Esophagus muscularis mucosa (tissue), 4 donors: ENCODE results near the gene NNMT. TPM values are rescaled to one million over a fixed set of nuclear protein-coding genes. Genes with fewer than 3 reads are reported as not detected.

Source experiments
- DNase-seq: peaks from one replicate; pipeline ENCODE4 v3.0.0-alpha.2; 2017; ENCODE audit errors: extremely low spot score
- H3K27ac ChIP-seq, 4 donors: fragments of 200-600 bp; sonication (generic); replicated peaks in 1 of 4; 1 replicate in 3 of 4; 2 replicates in 1 of 4; pipeline ENCODE4 v1.5.1; 2016 to 2019; ENCODE audit warnings: mild to moderate bottlenecking in 1 of 4
- H3K27me3 ChIP-seq, 4 donors: fragments of 200-600 bp; sonication (generic); one replicate each; pipeline versions ENCODE4 v1.5.1 to v1.6.0; 2016 to 2019
- H3K36me3 ChIP-seq, 4 donors: fragments of 200-600 bp; sonication (generic); one replicate each; pipeline ENCODE4 v1.5.1; 2016 to 2019
- H3K4me1 ChIP-seq, 4 donors: fragments of 200-600 bp; sonication (generic); one replicate each; pipeline ENCODE4 v1.5.1; 2016 to 2019
- H3K4me3 ChIP-seq, 4 donors: fragments of 200-600 bp; sonication (generic); 1 replicate in 2 of 4; 2 replicates in 2 of 4; pipeline ENCODE4 v1.5.1; 2016 to 2019; ENCODE audit warnings: mild to moderate bottlenecking in 4 of 4, moderate library complexity in 1 of 4
- H3K9me3 ChIP-seq, 4 donors: fragments of 200-600 bp; sonication (generic); 1 replicate in 3 of 4; 2 replicates in 1 of 4; pipeline ENCODE4 v1.5.1; 2016 to 2019
- CTCF ChIP-seq, 3 experiments: fragments of 200-600 bp in 2 of 3; fragments of 450-650 bp in 1 of 3; sonication (generic) in 2 of 3; IDR thresholded peaks; one replicate each; pipeline ENCODE4 v1.5.1; 2017 to 2019; ENCODE audit warnings: antibody characterized with exemption in 3 of 3, mild to moderate bottlenecking in 2 of 3, moderate library complexity in 1 of 3
- EP300 ChIP-seq: sonication (generic); formaldehyde crosslinking; IDR thresholded peaks from one replicate; pipeline ENCODE4 v1.6.1; 2017; ENCODE audit warnings: antibody characterized with exemption
- POLR2A ChIP-seq: fragments of 450-650 bp; IDR thresholded peaks from one replicate; pipeline ENCODE4 v1.6.1; 2017; ENCODE audit warnings: antibody characterized with exemption, moderate library complexity, mild to moderate bottlenecking, low read depth
- POLR2AphosphoS5 ChIP-seq, 2 donors: sonication (generic); formaldehyde crosslinking; IDR thresholded peaks; one replicate each; pipeline ENCODE4 v1.6.1; 2017; ENCODE audit warnings: antibody characterized with exemption in 2 of 2
- WGBS: methylation state at CpG from one replicate; pipeline ENCODE4 v1.1.5; 2018; 5-methylcytosine and 5-hydroxymethylcytosine counted together
- intact Hi-C: fragments of 100-400 bp; cut with DNase I; formaldehyde crosslinking; loops from one replicate; pipeline ENCODE4 v1.15.1; 2023
- total RNA-seq, 4 donors: library from RNA; depleted of rRNA; stranded (reverse); fragments of >200 nt; gene quantifications; one replicate each; pipeline versions ENCODE4 v1.1.0 to v1.2.1, GENCODE V29; 2016

NNMT gene
- total RNA-seq, 4 donors from 2014 or later: 88.9 to 599 (median 293) TPM

- WGBS: 81% methylated on average over 9 of the region's 9 CpGs
- H3K27me3 ChIP-seq: no peaks in the 10 kb centered on the region
- no peak for DNase-seq
- no peaks in the 10 kb centered on the region for H3K9me3 ChIP-seq
- peaks cover 20 to 73% (median 56%) of the 10 kb centered on the region in 4 donors for H3K4me1 ChIP-seq
- intact Hi-C loops: no loop called here
- H3K4me3 ChIP-seq: no peak overlapping the region
- peak overlapping the region; percentile 28 to 67 (median 50) for H3K27ac ChIP-seq
- H3K36me3 ChIP-seq: peaks cover 60 to 93% (median 80%) of the 10 kb centered on the region in 4 donors
- TF ChIP-seq CTCF (IDR thresholded peaks at IDR 0.05) (no peak), POLR2AphosphoS5 (IDR thresholded peaks at IDR 0.05) (peak in 1 of 2 donors; percentile 3)
These were observed 44.3 kb upstream of the NNMT start for GRCh38 chr11:114251815-114252337.

- no peak for TF ChIP-seq CTCF (IDR thresholded peaks at IDR 0.05)
- TF ChIP-seq POLR2AphosphoS5 (IDR thresholded peaks at IDR 0.05): peak in 1 of 2 donors; percentile 38
- no peak for DNase-seq
- intact Hi-C loops: no loop called here
- H3K9me3 ChIP-seq: no peaks in the 10 kb centered on the region
- H3K4me3 ChIP-seq: no peak overlapping the region
- H3K36me3 ChIP-seq: peaks cover 51 to 87% (median 75%) of the 10 kb centered on the region in 4 donors
- peak overlapping the region in 3 of 4 donors; percentile 40 to 67 (median 59) for H3K27ac ChIP-seq
- WGBS: 70% methylated on average over 9 of the region's 9 CpGs
- H3K27me3 ChIP-seq: no peaks in the 10 kb centered on the region
- H3K4me1 ChIP-seq: peaks cover 29 to 82% (median 65%) of the 10 kb centered on the region in 4 donors
These were observed 43.4 kb upstream of the NNMT start for GRCh38 chr11:114252767-114253166.

GRCh38 chr11:114253771-114254170 is 42.4 kb upstream of the NNMT start:
- 87% methylated on average over 2 of the region's 2 CpGs for WGBS
- H3K4me3 ChIP-seq: no peak overlapping the region
- H3K9me3 ChIP-seq: no peaks in the 10 kb centered on the region
- H3K4me1 ChIP-seq: peaks cover 39 to 85% (median 75%) of the 10 kb centered on the region in 4 donors
- no peak for DNase-seq
- no peaks in the 10 kb centered on the region for H3K27me3 ChIP-seq
- peak overlapping the region in 3 of 4 donors; percentile 10 to 67 (median 59) for H3K27ac ChIP-seq
- H3K36me3 ChIP-seq: peaks cover 41 to 77% (median 65%) of the 10 kb centered on the region in 4 donors
- intact Hi-C loops: no loop called here
- peak in 1 of 2 donors; percentile 11 for TF ChIP-seq POLR2AphosphoS5 (IDR thresholded peaks at IDR 0.05)
- TF ChIP-seq POLR2A: no peak
- TF ChIP-seq CTCF (IDR thresholded peaks at IDR 0.05): no peak
- no peak for TF ChIP-seq EP300

GRCh38 chr11:114254571-114255146 is 41.5 kb upstream of the NNMT start:
- Histone ChIP-seq H3K4me3 (no peak overlapping the region), H3K9me3 (no peaks in the 10 kb centered on the region), H3K27me3 (no peaks in the 10 kb centered on the region), H3K27ac (peak overlapping the region in 3 of 4 donors; percentile 7 to 52 (median 25)), H3K4me1 (peaks cover 44 to 89% (median 84%) of the 10 kb centered on the region in 4 donors), H3K36me3 (peaks cover 37 to 72% (median 61%) of the 10 kb centered on the region in 4 donors)
- peak in 1 of 2 donors; percentile 58 for TF ChIP-seq POLR2AphosphoS5 (IDR thresholded peaks at IDR 0.05)
- TF ChIP-seq POLR2A: no peak
- TF ChIP-seq EP300: no peak
- no peak for TF ChIP-seq CTCF (IDR thresholded peaks at IDR 0.05)
- intact Hi-C loops: no loop called here
- no peak for DNase-seq
- WGBS: 93% methylated on average over 14 of the region's 14 CpGs
